HepG2 (cell line): ENCODE results near the gene PEX3.

Source experiments
- RAD21 ChIP-seq: fragments of 450-650 bp; formaldehyde crosslinking; IDR thresholded peaks from 2 replicates; pipeline ENCODE4 v1.5.0; 2020; ENCODE audit warnings: mild to moderate bottlenecking
- USF2 ChIP-seq, 2 experiments: sonication (generic) in 1 of 2; formaldehyde crosslinking in 1 of 2; IDR thresholded peaks; 2 replicates each; pipeline versions ENCODE4 v1.5.1 to v1.6.1; 2011 to 2020; ENCODE audit warnings: borderline replicate concordance in 1 of 2, low read depth in 1 of 2, low read length in 1 of 2, mild to moderate bottlenecking in 1 of 2, missing genetic modification reagents in 1 of 2, moderate library complexity in 1 of 2

GRCh38 chr6:143450453-143451371, at the start of gene PEX3, which contains the start of gene ADAT2:
- TF ChIP-seq RAD21 (peak; percentile 91), USF2 (IDR thresholded peaks at IDR 0.05; ENCODE audit: low read depth, low read length) (no peak), USF2 (CRISPR knock-in tag; IDR thresholded peaks at IDR 0.05; ENCODE audit: borderline replicate concordance) (peak; percentile 22; the same call in 1 of the 2 replicates)
